HepG2 (cell line): ENCODE measurements around the gene NEURL1B. TPM values are rescaled to one million over a fixed set of nuclear protein-coding genes. Genes with fewer than 3 reads are reported as not detected.

Experiments used
- ATAC-seq: fragments of 200-7000 bp; cut with Tn5 transposase; 3 replicates; pipeline ENCODE4 v1.9.1; 2020; ENCODE audit warnings: mild to moderate bottlenecking, moderate library complexity
- BruUV-seq: library from RNA; stranded (reverse); fragments of 400-500 nt; replicated peaks from 2 replicates; lab custom pipeline; 2021; lab: Mats Ljungman, UMichigan
- CTCF ChIA-PET: fragments of 300-600 bp; formaldehyde crosslinking; extraction: SDS; loops from one replicate; lab custom pipeline; 2021; ENCODE audit warnings: low total read pairs, inconsistent platforms, low intra/inter-chr PET ratio; lab: Yijun Ruan, JAX
- POLR2A ChIA-PET: fragments of 350-600 bp; sonication (Branson Sonifier 250); formaldehyde crosslinking; loops from one replicate; lab custom pipeline; 2020; ENCODE audit warnings: antibody characterized with exemption, inconsistent platforms; lab: Yijun Ruan, JAX
- DNase-seq: peaks from one replicate; pipeline ENCODE4 v3.0.0-alpha.2; 2015; ENCODE audit warnings: low spot score
- FAIRE-seq: peaks from 3 replicates; lab custom pipeline; 2011; peaks lifted over from hg19 to GRCh38; lab: Jason Lieb, UNC
- H2AFZ ChIP-seq: one replicate; pipeline ENCODE4 v1.6.1; 2011; ENCODE audit warnings: low read length, inconsistent platforms
- H3K27ac ChIP-seq: fragments of 300-600 bp; 3 replicates; pipeline ENCODE4 v1.8.0; 2011; ENCODE audit warnings: mixed run types, mild to moderate bottlenecking, mixed read lengths, low read length, inconsistent platforms; ENCODE audit not compliant: insufficient read depth; ENCODE audit errors: extremely low read length
- H3K27me3 ChIP-seq, 2 experiments: fragments of 200-600 bp in 1 of 2; 2 replicates in 1 of 2; 3 replicates in 1 of 2; pipeline versions ENCODE4 v1.6.0 to v1.8.0; 2011; ENCODE audit warnings: low read length in 2 of 2, mild to moderate bottlenecking in 2 of 2, moderate library complexity in 2 of 2, inconsistent platforms in 1 of 2; ENCODE audit not compliant: insufficient read depth in 2 of 2, control insufficient read depth in 1 of 2
- H3K36me3 ChIP-seq, 2 experiments: fragments of 200-600 bp in 1 of 2; replicated peaks in 1 of 2; 2 replicates in 1 of 2; 3 replicates in 1 of 2; pipeline versions ENCODE4 v1.5.1 to v1.8.0; 2011; ENCODE audit warnings: low read length in 2 of 2, inconsistent platforms in 1 of 2; ENCODE audit not compliant: insufficient read depth in 2 of 2, control insufficient read depth in 1 of 2
- H3K4me1 ChIP-seq: 2 replicates; pipeline ENCODE4 v1.5.1; 2012; ENCODE audit warnings: low read length, inconsistent platforms; ENCODE audit not compliant: insufficient read depth
- H3K4me2 ChIP-seq: 2 replicates; pipeline ENCODE4 v1.6.0; 2011; ENCODE audit warnings: low read depth, low read length, inconsistent platforms
- H3K4me3 ChIP-seq, 3 experiments: fragments of 200-600 bp in 1 of 3; sonication (generic), shearing (Covaris generic) in 1 of 3; replicated peaks in 1 of 3; 2 replicates each; pipeline ENCODE4 v1.5.1; 2011 to 2016; ENCODE audit warnings: low read length in 3 of 3, inconsistent platforms in 2 of 3, low read depth in 2 of 3, mild to moderate bottlenecking in 2 of 3, control low read depth in 1 of 3, mixed read lengths in 1 of 3; ENCODE audit not compliant: insufficient read depth in 1 of 3
- H3K79me2 ChIP-seq: one replicate; pipeline ENCODE4 v1.6.1; 2011; ENCODE audit warnings: low read length, inconsistent platforms; ENCODE audit not compliant: insufficient read depth
- H3K9ac ChIP-seq: 2 replicates; pipeline ENCODE4 v1.6.0; 2011; ENCODE audit warnings: mild to moderate bottlenecking, low read depth, low read length, inconsistent platforms; ENCODE audit not compliant: insufficient read depth
- H3K9me3 ChIP-seq: 2 replicates; pipeline ENCODE4 v1.5.1; 2012; ENCODE audit warnings: mild to moderate bottlenecking, low read length
- H4K20me1 ChIP-seq: 2 replicates; pipeline ENCODE4 v1.6.0; 2011; ENCODE audit warnings: inconsistent platforms, mild to moderate bottlenecking, low read length, moderate library complexity; ENCODE audit not compliant: insufficient read depth
- DZIP1 ChIP-seq: sonication (generic); formaldehyde crosslinking; IDR thresholded peaks from 2 replicates; pipeline ENCODE4 v1.5.0; 2020; ENCODE audit warnings: mild to moderate bottlenecking, missing genetic modification reagents
- KLF12 ChIP-seq: sonication (generic); formaldehyde crosslinking; IDR thresholded peaks from 2 replicates; pipeline ENCODE4 v1.4.0; 2020; ENCODE audit warnings: missing genetic modification reagents, borderline replicate concordance
- NBN ChIP-seq: fragments of 450-650 bp; conservative IDR thresholded peaks from 2 replicates; pipeline ENCODE4 v1.6.1; 2017
- NR2F1 ChIP-seq, 2 experiments: fragments of 450-650 bp in 1 of 2; formaldehyde crosslinking in 1 of 2; IDR thresholded peaks; 2 replicates each; pipeline versions ENCODE4 v1.5.0 to v1.6.1; 2016 to 2020; ENCODE audit warnings: mild to moderate bottlenecking in 1 of 2, missing compliant biosample characterization in 1 of 2, missing genetic modification reagents in 1 of 2, moderate library complexity in 1 of 2
- PPARG ChIP-seq: conservative IDR thresholded peaks from 2 replicates; pipeline ENCODE4 v1.6.1; 2016; ENCODE audit warnings: missing biosample characterization, missing genetic modification reagents
- RBAK ChIP-seq: sonication (generic); formaldehyde crosslinking; IDR thresholded peaks from 2 replicates; pipeline ENCODE4 v1.5.1; 2020; ENCODE audit warnings: mild to moderate bottlenecking, missing genetic modification reagents
- RNF2 ChIP-seq: fragments of 450-650 bp; conservative IDR thresholded peaks from 2 replicates; pipeline ENCODE4 v1.6.1; 2016; ENCODE audit warnings: low read depth
- SSRP1 ChIP-seq: IDR thresholded peaks from 2 replicates; pipeline ENCODE4 v1.6.1; 2016; ENCODE audit warnings: control low read depth
- THAP9 ChIP-seq: sonication (generic); formaldehyde crosslinking; IDR thresholded peaks from 2 replicates; pipeline ENCODE4; 2020; ENCODE audit warnings: missing genetic modification reagents, mild to moderate bottlenecking, borderline replicate concordance
- ZBTB38 ChIP-seq: sonication (generic); formaldehyde crosslinking; IDR thresholded peaks from 2 replicates; pipeline ENCODE4 v1.5.1; 2020; ENCODE audit warnings: mild to moderate bottlenecking, missing genetic modification reagents
- ZFP36L2 ChIP-seq: sonication (generic); formaldehyde crosslinking; IDR thresholded peaks from 2 replicates; pipeline ENCODE4 v1.4.0; 2020; ENCODE audit warnings: missing genetic modification reagents
- ZFP82 ChIP-seq: sonication (generic); formaldehyde crosslinking; IDR thresholded peaks from 2 replicates; pipeline ENCODE4 v1.5.1; 2020; ENCODE audit warnings: mild to moderate bottlenecking, missing genetic modification reagents, borderline replicate concordance
- ZNF343 ChIP-seq: sonication (generic); formaldehyde crosslinking; IDR thresholded peaks from 2 replicates; pipeline ENCODE4 v1.4.0; 2020; ENCODE audit warnings: mild to moderate bottlenecking, missing genetic modification reagents
- ZNF660 ChIP-seq: sonication (generic); formaldehyde crosslinking; IDR thresholded peaks from 2 replicates; pipeline ENCODE4 v1.5.1; 2020; ENCODE audit warnings: mild to moderate bottlenecking, low read depth, missing genetic modification reagents, borderline replicate concordance
- WGBS: methylation state at CpG from one replicate; pipeline ENCODE4 v1.1.6; 2017; ENCODE audit warnings: low lambda C conversion rate; 5-methylcytosine and 5-hydroxymethylcytosine counted together
- in situ Hi-C: cut with HindIII; loops from 2 replicates; pipeline ENCODE4 v1.10.0; 2017; ENCODE audit warnings: low pct_unique_long_range_greater_than_20kb; ENCODE audit not compliant: extremely low pct_ligation_motif_present
- intact Hi-C: fragments of 100-400 bp; cut with micrococcal nuclease; formaldehyde crosslinking; loops from one replicate; pipeline ENCODE4 v1.10.0; 2022; ENCODE audit not compliant: unreplicated experiment
- polyA plus RNA-seq, 8 experiments: library from polyadenylated mRNA; depleted of rRNA in 3 of 8; stranded (reverse) in 7 of 8; unstranded in 1 of 8; fragments of >200 nt; fragmentation: Illumina TruSeq in 4 of 8; extraction: Trizol in 4 of 8; gene quantifications; 2 replicates each; pipeline versions ENCODE4 v1.2.1 to v1.2.3, GENCODE V29; 2011 to 2016; ENCODE audit warnings: low read depth in 4 of 8, missing spikeins in 1 of 8, mixed read lengths in 1 of 8; ENCODE audit not compliant: insufficient read depth in 1 of 8
- total RNA-seq, 5 experiments: library from RNA; depleted of rRNA; stranded (reverse); fragments of >200 nt; fragmentation: Illumina TruSeq; extraction: Trizol; gene quantifications; 2 replicates each; pipeline ENCODE4 v1.2.3, GENCODE V29; 2016; ENCODE audit warnings: low read depth in 1 of 5
- TF ChIP-seq, protein P1 (sequence below): sonication (generic); formaldehyde crosslinking; IDR thresholded peaks from 2 replicates; pipeline ENCODE4 v1.5.1; 2020; ENCODE audit warnings: missing genetic modification reagents, mild to moderate bottlenecking, borderline replicate concordance
- TF ChIP-seq, protein P2 (sequence below): sonication (generic); formaldehyde crosslinking; IDR thresholded peaks from 2 replicates; pipeline ENCODE4 v1.5.0; 2020; ENCODE audit warnings: mild to moderate bottlenecking, missing genetic modification reagents

The NEURL1B gene
- total and polyA plus RNA-seq, 2 of the 13 experiments (the other 11 are each of a cell fraction or from before 2014, with no cell fraction given), result 0.09 to 0.13 TPM

GRCh38 chr5:172712610-172713009 lies 71.5 kb downstream of the NEURL1B start:
- no peak overlapping the region for H3K4me3 ChIP-seq
- BruUV-seq, result no TSS peak
- H2AFZ ChIP-seq, result no peak overlapping the region
- ChIA-PET POLR2A (no interaction called here), CTCF (interaction anchor here (1.0 to 6.7 kb wide), 7 partner anchors 15 to 226 kb away, joined by 3 to 66 read pairs (median 5); no protein-coding TSS in a partner anchor)
- in situ Hi-C loops, result loop anchor here (25.0 kb wide), 1 partner anchor 425 kb away; the partner anchor contains the start of gene BNIP1
- H3K27ac ChIP-seq, result no peak overlapping the region
- no peak for DNase-seq
- 48% methylated on average over 8 of the region's 8 CpGs for WGBS
- peaks cover 63% of the 10 kb centered on the region for H3K4me1 ChIP-seq
- ATAC-seq, result no peak
- no peaks in the 10 kb centered on the region for H3K9me3 ChIP-seq
- no peak overlapping the region for H3K4me2 ChIP-seq
- H3K27me3 ChIP-seq, result no peaks in the 10 kb centered on the region
- no peaks in the 10 kb centered on the region for H3K36me3 ChIP-seq
- FAIRE-seq, result no peak
- no peaks in the 10 kb centered on the region for H3K79me2 ChIP-seq
- H3K9ac ChIP-seq, result no peak overlapping the region
- intact Hi-C loops, result loop anchor here (1.0 to 10.0 kb wide), 2 partner anchors 220 to 432 kb away; partner anchors contain the start of gene BNIP1
- no peaks in the 10 kb centered on the region for H4K20me1 ChIP-seq
- TF ChIP-seq ZBTB38 (CRISPR knock-in tag) (no peak), DZIP1 (no peak), ZFP82 (CRISPR knock-in tag) (no peak), ZNF343 (no peak), THAP9 (no peak), RBAK (CRISPR knock-in tag) (no peak), NBN (no peak), KLF12 (CRISPR knock-in tag) (no peak), RNF2 (no peak), SSRP1 (CRISPR knock-in tag) (no peak), ZFP36L2 (CRISPR knock-in tag) (no peak), ZNF660 (no peak), NR2F1 (CRISPR knock-in tag; IDR thresholded peaks at IDR 0.05) (no peak), PPARG (CRISPR knock-in tag) (no peak)
- TF ChIP-seq, protein P1, sequence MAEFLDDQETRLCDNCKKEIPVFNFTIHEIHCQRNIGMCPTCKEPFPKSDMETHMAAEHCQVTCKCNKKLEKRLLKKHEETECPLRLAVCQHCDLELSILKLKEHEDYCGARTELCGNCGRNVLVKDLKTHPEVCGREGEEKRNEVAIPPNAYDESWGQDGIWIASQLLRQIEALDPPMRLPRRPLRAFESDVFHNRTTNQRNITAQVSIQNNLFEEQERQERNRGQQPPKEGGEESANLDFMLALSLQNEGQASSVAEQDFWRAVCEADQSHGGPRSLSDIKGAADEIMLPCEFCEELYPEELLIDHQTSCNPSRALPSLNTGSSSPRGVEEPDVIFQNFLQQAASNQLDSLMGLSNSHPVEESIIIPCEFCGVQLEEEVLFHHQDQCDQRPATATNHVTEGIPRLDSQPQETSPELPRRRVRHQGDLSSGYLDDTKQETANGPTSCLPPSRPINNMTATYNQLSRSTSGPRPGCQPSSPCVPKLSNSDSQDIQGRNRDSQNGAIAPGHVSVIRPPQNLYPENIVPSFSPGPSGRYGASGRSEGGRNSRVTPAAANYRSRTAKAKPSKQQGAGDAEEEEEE, result no peak
- TF ChIP-seq, protein P2, sequence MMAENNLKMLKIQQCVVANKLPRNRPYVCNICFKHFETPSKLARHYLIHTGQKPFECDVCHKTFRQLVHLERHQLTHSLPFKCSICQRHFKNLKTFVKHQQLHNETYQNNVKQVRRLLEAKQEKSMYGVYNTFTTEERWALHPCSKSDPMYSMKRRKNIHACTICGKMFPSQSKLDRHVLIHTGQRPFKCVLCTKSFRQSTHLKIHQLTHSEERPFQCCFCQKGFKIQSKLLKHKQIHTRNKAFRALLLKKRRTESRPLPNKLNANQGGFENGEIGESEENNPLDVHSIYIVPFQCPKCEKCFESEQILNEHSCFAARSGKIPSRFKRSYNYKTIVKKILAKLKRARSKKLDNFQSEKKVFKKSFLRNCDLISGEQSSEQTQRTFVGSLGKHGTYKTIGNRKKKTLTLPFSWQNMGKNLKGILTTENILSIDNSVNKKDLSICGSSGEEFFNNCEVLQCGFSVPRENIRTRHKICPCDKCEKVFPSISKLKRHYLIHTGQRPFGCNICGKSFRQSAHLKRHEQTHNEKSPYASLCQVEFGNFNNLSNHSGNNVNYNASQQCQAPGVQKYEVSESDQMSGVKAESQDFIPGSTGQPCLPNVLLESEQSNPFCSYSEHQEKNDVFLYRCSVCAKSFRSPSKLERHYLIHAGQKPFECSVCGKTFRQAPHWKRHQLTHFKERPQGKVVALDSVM, result no peak
